SK-N-SH (cell line): Measurements from ENCODE around the gene MRPL53.

ENCODE experiments used
- CTCF ChIP-seq: fragments of 200-600 bp; sonication (generic); IDR thresholded peaks from 2 replicates; pipeline ENCODE4 v1.6.1; 2017; ENCODE audit warnings: antibody characterized with exemption, mild to moderate bottlenecking, moderate library complexity
- GABPA ChIP-seq: IDR thresholded peaks from 2 replicates; pipeline ENCODE4 v1.4.0; 2012; ENCODE audit warnings: low read depth, mild to moderate bottlenecking
- JUND ChIP-seq: IDR thresholded peaks from 2 replicates; pipeline ENCODE4 v1.4.0; 2012
- MAX ChIP-seq: IDR thresholded peaks from 2 replicates; pipeline ENCODE4 v1.4.0; 2012; ENCODE audit warnings: low read depth
- NFIC ChIP-seq: IDR thresholded peaks from 2 replicates; pipeline ENCODE4 v1.4.0; 2012; ENCODE audit warnings: borderline replicate concordance
- RAD21 ChIP-seq: IDR thresholded peaks from 2 replicates; pipeline ENCODE4 v1.6.1; 2012; ENCODE audit warnings: mild to moderate bottlenecking, low read length
- SIN3A ChIP-seq: IDR thresholded peaks from 2 replicates; pipeline ENCODE4 v1.6.1; 2012; ENCODE audit warnings: low read depth, mild to moderate bottlenecking, low read length, moderate library complexity, borderline replicate concordance
- YY1 ChIP-seq: IDR thresholded peaks from 2 replicates; pipeline ENCODE4 v1.4.0; 2012; ENCODE audit warnings: low read depth, mild to moderate bottlenecking
- TF ChIP-seq, protein P1 (sequence below): fragments of 150-350 bp; IDR thresholded peaks from 2 replicates; pipeline ENCODE4 v1.6.1; 2016; ENCODE audit warnings: mild to moderate bottlenecking, low read depth, low read length
- TF ChIP-seq, protein P2 (sequence below): fragments of 150-350 bp; IDR thresholded peaks from 2 replicates; pipeline ENCODE4 v1.6.1; 2017; ENCODE audit warnings: antibody characterized with exemption, low read length, low read depth, borderline replicate concordance
- TF ChIP-seq, protein P3 (sequence below): IDR thresholded peaks from 2 replicates; pipeline ENCODE4 v1.4.0; 2012; ENCODE audit warnings: low read depth, borderline replicate concordance

GRCh38 chr2:74440378-74441169 is 31.9 kb downstream of the MRPL53 start:
- TF ChIP-seq, protein P1, sequence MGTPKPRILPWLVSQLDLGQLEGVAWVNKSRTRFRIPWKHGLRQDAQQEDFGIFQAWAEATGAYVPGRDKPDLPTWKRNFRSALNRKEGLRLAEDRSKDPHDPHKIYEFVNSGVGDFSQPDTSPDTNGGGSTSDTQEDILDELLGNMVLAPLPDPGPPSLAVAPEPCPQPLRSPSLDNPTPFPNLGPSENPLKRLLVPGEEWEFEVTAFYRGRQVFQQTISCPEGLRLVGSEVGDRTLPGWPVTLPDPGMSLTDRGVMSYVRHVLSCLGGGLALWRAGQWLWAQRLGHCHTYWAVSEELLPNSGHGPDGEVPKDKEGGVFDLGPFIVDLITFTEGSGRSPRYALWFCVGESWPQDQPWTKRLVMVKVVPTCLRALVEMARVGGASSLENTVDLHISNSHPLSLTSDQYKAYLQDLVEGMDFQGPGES: no peak
- no peak for TF ChIP-seq CTCF
- 0 out of 2 replicates have a peak, but pooled peaks have one; percentile 14 for TF ChIP-seq YY1
- no peak for TF ChIP-seq NFIC
- no peak for TF ChIP-seq RAD21
- TF ChIP-seq, protein P2, sequence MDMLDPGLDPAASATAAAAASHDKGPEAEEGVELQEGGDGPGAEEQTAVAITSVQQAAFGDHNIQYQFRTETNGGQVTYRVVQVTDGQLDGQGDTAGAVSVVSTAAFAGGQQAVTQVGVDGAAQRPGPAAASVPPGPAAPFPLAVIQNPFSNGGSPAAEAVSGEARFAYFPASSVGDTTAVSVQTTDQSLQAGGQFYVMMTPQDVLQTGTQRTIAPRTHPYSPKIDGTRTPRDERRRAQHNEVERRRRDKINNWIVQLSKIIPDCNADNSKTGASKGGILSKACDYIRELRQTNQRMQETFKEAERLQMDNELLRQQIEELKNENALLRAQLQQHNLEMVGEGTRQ: no peak
- peak; percentile 53 for TF ChIP-seq GABPA
- TF ChIP-seq, protein P3, sequence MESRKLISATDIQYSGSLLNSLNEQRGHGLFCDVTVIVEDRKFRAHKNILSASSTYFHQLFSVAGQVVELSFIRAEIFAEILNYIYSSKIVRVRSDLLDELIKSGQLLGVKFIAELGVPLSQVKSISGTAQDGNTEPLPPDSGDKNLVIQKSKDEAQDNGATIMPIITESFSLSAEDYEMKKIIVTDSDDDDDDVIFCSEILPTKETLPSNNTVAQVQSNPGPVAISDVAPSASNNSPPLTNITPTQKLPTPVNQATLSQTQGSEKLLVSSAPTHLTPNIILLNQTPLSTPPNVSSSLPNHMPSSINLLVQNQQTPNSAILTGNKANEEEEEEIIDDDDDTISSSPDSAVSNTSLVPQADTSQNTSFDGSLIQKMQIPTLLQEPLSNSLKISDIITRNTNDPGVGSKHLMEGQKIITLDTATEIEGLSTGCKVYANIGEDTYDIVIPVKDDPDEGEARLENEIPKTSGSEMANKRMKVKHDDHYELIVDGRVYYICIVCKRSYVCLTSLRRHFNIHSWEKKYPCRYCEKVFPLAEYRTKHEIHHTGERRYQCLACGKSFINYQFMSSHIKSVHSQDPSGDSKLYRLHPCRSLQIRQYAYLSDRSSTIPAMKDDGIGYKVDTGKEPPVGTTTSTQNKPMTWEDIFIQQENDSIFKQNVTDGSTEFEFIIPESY: no peak
- peak; percentile 65 for TF ChIP-seq MAX
- TF ChIP-seq JUND: no peak
- peak; percentile 36; the same call in 1 of the 2 replicates for TF ChIP-seq SIN3A
